Esophagus muscularis mucosa (tissue), 4 donors: ENCODE measurements around the gene TPR. TPM values are rescaled to one million over a fixed set of nuclear protein-coding genes. Genes with fewer than 3 reads are reported as not detected.
"Not testable (repeated sequence)": the region's sequence is repeated elsewhere in the genome, so short reads cannot be mapped to it uniquely, and the experiment has no call there.

ENCODE experiments used
- DNase-seq: peaks from one replicate; pipeline ENCODE4 v3.0.0-alpha.2; 2017; ENCODE audit errors: extremely low spot score
- H3K27ac ChIP-seq, 4 donors: fragments of 200-600 bp; sonication (generic); replicated peaks in 1 of 4; 1 replicate in 3 of 4; 2 replicates in 1 of 4; pipeline ENCODE4 v1.5.1; 2016 to 2019; ENCODE audit warnings: mild to moderate bottlenecking in 1 of 4
- H3K27me3 ChIP-seq, 4 donors: fragments of 200-600 bp; sonication (generic); one replicate each; pipeline versions ENCODE4 v1.5.1 to v1.6.0; 2016 to 2019
- H3K36me3 ChIP-seq, 4 donors: fragments of 200-600 bp; sonication (generic); one replicate each; pipeline ENCODE4 v1.5.1; 2016 to 2019
- H3K4me1 ChIP-seq, 4 donors: fragments of 200-600 bp; sonication (generic); one replicate each; pipeline ENCODE4 v1.5.1; 2016 to 2019
- H3K4me3 ChIP-seq, 4 donors: fragments of 200-600 bp; sonication (generic); 1 replicate in 2 of 4; 2 replicates in 2 of 4; pipeline ENCODE4 v1.5.1; 2016 to 2019; ENCODE audit warnings: mild to moderate bottlenecking in 4 of 4, moderate library complexity in 1 of 4
- H3K9me3 ChIP-seq, 4 donors: fragments of 200-600 bp; sonication (generic); 1 replicate in 3 of 4; 2 replicates in 1 of 4; pipeline ENCODE4 v1.5.1; 2016 to 2019
- EP300 ChIP-seq: sonication (generic); formaldehyde crosslinking; IDR thresholded peaks from one replicate; pipeline ENCODE4 v1.6.1; 2017; ENCODE audit warnings: antibody characterized with exemption
- POLR2A ChIP-seq: fragments of 450-650 bp; IDR thresholded peaks from one replicate; pipeline ENCODE4 v1.6.1; 2017; ENCODE audit warnings: antibody characterized with exemption, moderate library complexity, mild to moderate bottlenecking, low read depth
- POLR2AphosphoS5 ChIP-seq, 2 donors: sonication (generic); formaldehyde crosslinking; IDR thresholded peaks; one replicate each; pipeline ENCODE4 v1.6.1; 2017; ENCODE audit warnings: antibody characterized with exemption in 2 of 2
- WGBS: methylation state at CpG from one replicate; pipeline ENCODE4 v1.1.5; 2018; 5-methylcytosine and 5-hydroxymethylcytosine counted together
- intact Hi-C: fragments of 100-400 bp; cut with DNase I; formaldehyde crosslinking; loops from one replicate; pipeline ENCODE4 v1.15.1; 2023
- total RNA-seq, 4 donors: library from RNA; depleted of rRNA; stranded (reverse); fragments of >200 nt; gene quantifications; one replicate each; pipeline versions ENCODE4 v1.1.0 to v1.2.1, GENCODE V29; 2016
- TF ChIP-seq, protein P1 (sequence below), 3 experiments: fragments of 200-600 bp in 2 of 3; fragments of 450-650 bp in 1 of 3; sonication (generic) in 2 of 3; IDR thresholded peaks; one replicate each; pipeline ENCODE4 v1.5.1; 2017 to 2019; ENCODE audit warnings: antibody characterized with exemption in 3 of 3, mild to moderate bottlenecking in 2 of 3, moderate library complexity in 1 of 3

Gene TPR
- total RNA-seq, 4 donors from 2014 or later: 61.6 to 78.3 (median 72.8) TPM

DNA sequence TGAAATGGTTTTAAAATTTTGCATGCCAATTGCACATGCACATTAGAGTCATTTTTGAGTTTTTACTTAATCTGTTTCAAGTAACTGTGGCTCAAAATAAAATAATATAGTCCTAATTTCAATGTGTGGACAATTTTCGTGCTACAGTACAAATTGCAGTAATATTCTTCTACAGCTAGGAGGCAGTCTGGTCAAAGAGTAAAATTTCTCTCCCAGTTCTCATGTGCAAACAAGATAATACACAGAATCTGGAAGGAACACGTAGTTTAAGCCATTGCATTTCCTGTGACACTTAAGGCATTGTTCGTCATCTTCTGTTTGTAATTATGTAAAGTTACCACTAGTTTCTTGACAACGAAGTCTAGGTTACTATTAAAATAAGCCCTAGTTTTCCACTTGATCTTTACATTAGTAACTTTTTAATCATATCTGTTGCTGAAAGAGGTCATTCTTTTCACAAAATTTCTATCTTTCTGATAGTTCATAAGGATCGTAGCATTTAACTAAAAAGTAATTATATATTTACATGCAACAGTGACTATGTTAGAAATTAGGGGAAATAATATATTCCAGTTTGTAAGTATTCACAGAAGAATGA, 29.5 kb upstream of the TPR start:
- WGBS: 41% methylated on average over 5 of the region's 5 CpGs
- intact Hi-C loops: loop anchor here (10.0 kb wide), 1 partner anchor 580 kb away; no protein-coding TSS in a partner anchor
- H3K9me3 ChIP-seq: no peaks in the 10 kb centered on the region
- no peak overlapping the region for H3K27ac ChIP-seq
- peaks cover 0 to 5% (median 0%) of the 10 kb centered on the region in 4 donors for H3K4me1 ChIP-seq
- no peaks in the 10 kb centered on the region for H3K27me3 ChIP-seq
- TF ChIP-seq, protein P1, sequence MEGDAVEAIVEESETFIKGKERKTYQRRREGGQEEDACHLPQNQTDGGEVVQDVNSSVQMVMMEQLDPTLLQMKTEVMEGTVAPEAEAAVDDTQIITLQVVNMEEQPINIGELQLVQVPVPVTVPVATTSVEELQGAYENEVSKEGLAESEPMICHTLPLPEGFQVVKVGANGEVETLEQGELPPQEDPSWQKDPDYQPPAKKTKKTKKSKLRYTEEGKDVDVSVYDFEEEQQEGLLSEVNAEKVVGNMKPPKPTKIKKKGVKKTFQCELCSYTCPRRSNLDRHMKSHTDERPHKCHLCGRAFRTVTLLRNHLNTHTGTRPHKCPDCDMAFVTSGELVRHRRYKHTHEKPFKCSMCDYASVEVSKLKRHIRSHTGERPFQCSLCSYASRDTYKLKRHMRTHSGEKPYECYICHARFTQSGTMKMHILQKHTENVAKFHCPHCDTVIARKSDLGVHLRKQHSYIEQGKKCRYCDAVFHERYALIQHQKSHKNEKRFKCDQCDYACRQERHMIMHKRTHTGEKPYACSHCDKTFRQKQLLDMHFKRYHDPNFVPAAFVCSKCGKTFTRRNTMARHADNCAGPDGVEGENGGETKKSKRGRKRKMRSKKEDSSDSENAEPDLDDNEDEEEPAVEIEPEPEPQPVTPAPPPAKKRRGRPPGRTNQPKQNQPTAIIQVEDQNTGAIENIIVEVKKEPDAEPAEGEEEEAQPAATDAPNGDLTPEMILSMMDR (IDR thresholded peaks at IDR 0.05): peak; percentile 55 to 73 (median 63)
- TF ChIP-seq POLR2AphosphoS5 (IDR thresholded peaks at IDR 0.05): no peak
- no peak for DNase-seq
- H3K36me3 ChIP-seq: peaks cover 11 to 74% (median 40%) of the 10 kb centered on the region in 4 donors
- no peak overlapping the region for H3K4me3 ChIP-seq

DNA sequence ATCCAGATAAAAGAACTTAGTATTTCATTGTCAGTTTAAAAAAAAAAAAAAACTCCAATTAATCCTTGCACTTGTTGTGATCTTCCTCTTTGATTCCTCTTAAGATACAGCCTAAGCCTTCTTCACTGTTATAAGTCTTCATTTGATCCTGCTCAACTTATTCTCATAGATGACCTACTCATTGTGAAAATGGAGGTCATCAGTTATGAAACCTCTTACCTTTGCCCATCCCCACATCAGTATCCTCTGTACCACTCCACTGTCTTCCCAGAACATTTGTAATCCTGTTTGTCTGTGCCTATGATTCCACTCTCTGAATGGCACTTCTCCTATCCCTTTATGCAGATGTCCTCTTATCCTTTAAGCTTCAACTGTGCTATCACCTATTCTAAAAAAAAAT, 28.6 kb upstream of the TPR start:
- intact Hi-C loops: loop anchor here (10.0 kb wide), 1 partner anchor 581 kb away; no protein-coding TSS in a partner anchor
- no peak for DNase-seq
- TF ChIP-seq POLR2AphosphoS5 (IDR thresholded peaks at IDR 0.05): no peak
- TF ChIP-seq, protein P1 (IDR thresholded peaks at IDR 0.05): no peak
- no peak for TF ChIP-seq POLR2A
- TF ChIP-seq EP300: no peak
- no peak overlapping the region for H3K4me3 ChIP-seq
- H3K27ac ChIP-seq: no peak overlapping the region
- H3K36me3 ChIP-seq: peaks cover 19 to 76% (median 43%) of the 10 kb centered on the region in 4 donors
- no peaks in the 10 kb centered on the region for H3K27me3 ChIP-seq
- H3K4me1 ChIP-seq: peaks cover 0 to 5% (median 0%) of the 10 kb centered on the region in 4 donors
- no peaks in the 10 kb centered on the region for H3K9me3 ChIP-seq

DNA sequence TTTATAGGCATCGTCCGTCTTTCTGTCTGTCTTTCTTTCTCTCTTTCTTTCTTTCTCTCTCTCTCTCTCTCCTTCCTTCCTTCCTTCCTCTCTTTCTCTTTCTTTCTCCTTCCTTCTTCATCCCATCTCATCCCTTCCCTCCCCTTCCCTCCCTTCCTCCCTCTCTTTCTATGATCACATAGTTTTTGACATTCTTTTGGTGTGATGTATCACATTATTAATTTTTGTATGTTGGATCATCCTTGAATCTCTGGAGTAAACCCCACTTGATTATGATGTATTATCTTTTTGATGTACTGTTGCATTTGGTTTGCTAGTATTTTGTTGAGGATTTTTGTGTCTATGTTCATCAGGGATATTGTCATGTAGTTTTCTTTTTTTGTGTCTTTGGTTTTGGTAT, 26.4 kb upstream of the TPR start:
- H3K27me3 ChIP-seq, H3K4me1 ChIP-seq, H3K9me3 ChIP-seq, DNase-seq, H3K4me3 ChIP-seq, H3K27ac ChIP-seq: not testable (repeated sequence)
- intact Hi-C loops: loop anchor here (10.0 kb wide), 1 partner anchor 583 kb away; no protein-coding TSS in a partner anchor
- H3K36me3 ChIP-seq: peaks cover 24 to 79% (median 49%) of the 10 kb centered on the region in 4 donors
- 98% methylated on average over 2 of the region's 2 CpGs for WGBS

DNA sequence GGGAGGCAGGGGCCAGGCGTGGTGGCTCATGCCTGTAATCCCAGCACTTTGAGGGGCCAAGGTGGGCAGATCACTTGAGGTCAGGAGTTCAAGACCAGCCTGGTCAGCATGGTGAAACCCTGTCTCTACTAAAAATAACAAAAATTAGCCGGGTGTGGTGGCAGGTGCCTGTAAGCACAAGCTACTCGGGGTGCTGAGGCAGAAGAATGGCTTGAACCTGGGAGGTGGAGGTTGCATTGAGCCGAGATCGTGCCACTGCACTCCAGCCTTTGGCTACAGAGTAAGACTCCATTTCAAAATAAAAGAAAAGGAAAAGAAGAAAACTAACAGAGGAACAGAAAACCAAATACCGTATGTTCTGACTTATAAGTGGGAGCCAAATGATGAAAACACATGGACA, 17.7 kb upstream of the TPR start:
- WGBS: 97% methylated on average over 6 of the region's 6 CpGs
- H3K27me3 ChIP-seq, H3K9me3 ChIP-seq, intact Hi-C loops, H3K4me3 ChIP-seq, DNase-seq, H3K27ac ChIP-seq, H3K4me1 ChIP-seq: not testable (repeated sequence)
- peaks cover 53 to 97% (median 75%) of the 10 kb centered on the region in 4 donors for H3K36me3 ChIP-seq

DNA sequence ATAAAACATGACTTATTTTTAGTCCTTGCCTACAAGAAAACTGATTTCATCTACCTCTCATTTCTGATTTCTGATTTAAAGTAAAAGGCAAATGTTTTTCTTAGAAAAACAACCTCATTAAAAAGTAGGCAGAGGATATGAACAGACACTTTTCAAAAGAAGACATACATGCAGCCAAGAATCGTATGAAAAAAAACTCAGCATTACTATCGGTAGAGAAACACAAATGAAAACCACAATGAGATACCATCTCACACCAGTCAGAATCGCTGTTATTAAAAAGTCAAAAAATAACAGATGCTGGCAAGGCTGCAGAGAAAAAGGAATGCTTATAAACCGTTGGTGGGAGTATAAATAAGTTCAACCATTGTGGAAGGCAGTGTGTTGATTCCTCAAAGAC, 16.8 kb upstream of the TPR start:
- intact Hi-C loops: no loop called here
- Histone ChIP-seq H3K4me1 (no peaks in the 10 kb centered on the region), H3K36me3 (peaks cover 51 to 93% (median 75%) of the 10 kb centered on the region in 4 donors), H3K9me3 (no peaks in the 10 kb centered on the region), H3K27me3 (no peaks in the 10 kb centered on the region), H3K4me3 (no peak overlapping the region), H3K27ac (no peak overlapping the region)
- TF ChIP-seq EP300 (no peak), POLR2AphosphoS5 (IDR thresholded peaks at IDR 0.05) (no peak), POLR2A (no peak)
- TF ChIP-seq, protein P1 (IDR thresholded peaks at IDR 0.05): no peak
- DNase-seq: no peak
- 90% methylated on average over 4 of the region's 4 CpGs for WGBS

DNA sequence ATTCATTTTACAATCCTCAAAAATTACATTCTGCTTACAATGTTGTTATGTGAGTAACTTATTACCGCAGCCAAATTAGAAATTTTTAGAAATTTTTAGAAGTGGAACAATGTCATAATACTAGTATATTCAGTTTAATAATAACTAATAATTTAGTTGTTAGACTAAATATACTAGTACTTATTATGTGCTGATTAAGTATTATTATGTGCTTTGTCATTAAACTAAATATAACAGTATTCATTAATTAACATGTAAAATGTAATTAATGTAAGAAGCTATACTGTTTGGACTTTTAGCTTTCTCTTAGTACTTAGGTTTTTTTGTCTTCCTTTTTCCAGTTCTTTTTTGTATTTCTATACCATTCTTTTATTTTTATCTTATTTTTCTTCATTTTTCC, 15.9 kb upstream of the TPR start:
- TF ChIP-seq POLR2AphosphoS5 (IDR thresholded peaks at IDR 0.05) (no peak), POLR2A (no peak), EP300 (no peak)
- TF ChIP-seq, protein P1 (IDR thresholded peaks at IDR 0.05): no peak
- Histone ChIP-seq H3K27me3 (no peaks in the 10 kb centered on the region), H3K4me3 (no peak overlapping the region), H3K36me3 (peaks cover 47 to 87% (median 72%) of the 10 kb centered on the region in 4 donors), H3K9me3 (no peaks in the 10 kb centered on the region), H3K4me1 (no peaks in the 10 kb centered on the region), H3K27ac (no peak overlapping the region)
- 97% methylated on average over 1 of the region's 1 CpG for WGBS
- DNase-seq: no peak
- intact Hi-C loops: no loop called here
